Measurements from ENCODE around the gene USP7. TPM values are rescaled to one million over a fixed set of nuclear protein-coding genes. Genes with fewer than 3 reads are reported as not detected.

USP7 gene
- total RNA-seq, 4 donors from 2014 or later, result 62.5 to 109 (median 89.1) TPM

GRCh38 chr16:8900343-8900742 lies 63.4 kb downstream of the USP7 start:
- Histone ChIP-seq H3K4me1 (no peaks in the 10 kb centered on the region), H3K27ac (no peak overlapping the region), H3K4me3 (no peak overlapping the region), H3K27me3 (no peaks in the 10 kb centered on the region), H3K36me3 (peaks cover 29 to 100% (median 88%) of the 10 kb centered on the region in 3 donors), H3K9me3 (no peaks in the 10 kb centered on the region)
- intact Hi-C loops (cut with DNase I), result no loop called here
- 79 to 86% methylated on average over 5 of the region's 5 CpGs for WGBS, 2 donors
- TF ChIP-seq POLR2A (IDR thresholded peaks at IDR 0.05) (no peak), CTCF (IDR thresholded peaks at IDR 0.05) (no peak)
- no peak for DNase-seq

DNA sequence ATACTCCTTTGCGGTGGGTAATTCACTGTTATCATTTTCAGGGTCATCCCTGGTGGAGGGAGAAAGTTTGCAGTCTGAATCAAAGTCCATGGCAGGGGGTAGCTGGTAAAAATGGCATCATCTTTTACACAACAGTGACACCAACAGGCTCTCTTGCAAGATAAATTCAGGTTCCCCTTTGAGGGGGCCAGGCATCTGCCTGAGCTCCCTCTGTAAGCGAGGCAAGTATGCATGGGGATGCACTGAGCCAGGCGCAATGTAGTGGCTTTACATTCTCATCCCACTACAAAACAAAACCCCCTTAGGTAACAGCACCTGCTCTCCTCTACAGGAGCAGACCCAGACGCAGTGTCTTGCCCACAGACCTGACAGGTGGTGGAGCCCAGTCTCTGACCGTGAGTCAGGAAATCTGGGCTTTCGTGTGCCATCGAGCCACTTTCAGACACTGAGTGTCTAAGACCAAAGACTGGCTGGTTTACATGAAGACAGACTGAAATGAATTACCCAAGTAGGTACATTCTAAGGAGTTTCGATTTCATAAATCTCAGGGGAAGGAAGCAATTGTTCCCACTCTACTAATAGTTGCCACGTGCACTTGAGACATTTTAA lies 63.9 kb downstream of the USP7 start:
- Histone ChIP-seq H3K36me3 (peaks cover 34 to 100% (median 93%) of the 10 kb centered on the region in 3 donors), H3K4me3 (no peak overlapping the region), H3K9me3 (no peaks in the 10 kb centered on the region), H3K4me1 (no peaks in the 10 kb centered on the region), H3K27ac (no peak overlapping the region), H3K27me3 (no peaks in the 10 kb centered on the region)
- intact Hi-C loops (cut with DNase I), result no loop called here
- WGBS, 2 donors, result 84 to 88% methylated on average over 5 to 9 of the region's 9 CpGs
- no peak for TF ChIP-seq POLR2A (IDR thresholded peaks at IDR 0.05)
- no peak for TF ChIP-seq CTCF (IDR thresholded peaks at IDR 0.05)
- no peak for DNase-seq

GRCh38 chr16:8898660-8899318 lies 64.9 kb downstream of the USP7 start:
- intact Hi-C loops (cut with DNase I), result no loop called here
- 72 to 92% methylated on average over 3 of the region's 3 CpGs for WGBS, 2 donors
- TF ChIP-seq POLR2A (IDR thresholded peaks at IDR 0.05) (no peak), CTCF (IDR thresholded peaks at IDR 0.05) (no peak)
- no peaks in the 10 kb centered on the region for H3K27me3 ChIP-seq
- no peak overlapping the region for H3K4me3 ChIP-seq
- no peaks in the 10 kb centered on the region for H3K9me3 ChIP-seq
- no peaks in the 10 kb centered on the region for H3K4me1 ChIP-seq
- no peak overlapping the region for H3K27ac ChIP-seq
- peaks cover 37 to 100% (median 93%) of the 10 kb centered on the region in 3 donors for H3K36me3 ChIP-seq
- DNase-seq, result no peak

GRCh38 chr16:8894736-8895334 lies 68.9 kb downstream of the USP7 start:
- Histone ChIP-seq H3K27me3 (no peaks in the 10 kb centered on the region), H3K4me3 (no peak overlapping the region), H3K9me3 (no peaks in the 10 kb centered on the region), H3K4me1 (peaks cover 0 to 4% (median 0%) of the 10 kb centered on the region in 3 donors), H3K36me3 (peaks cover 29 to 100% (median 86%) of the 10 kb centered on the region in 3 donors), H3K27ac (no peak overlapping the region)
- no peak for DNase-seq
- intact Hi-C loops (cut with DNase I), result no loop called here
- WGBS, 2 donors, result 97% methylated on average over 14 to 17 of the region's 21 CpGs
- TF ChIP-seq CTCF (IDR thresholded peaks at IDR 0.05), result no peak

- Histone ChIP-seq H3K36me3 (peaks cover 34 to 100% (median 79%) of the 10 kb centered on the region in 3 donors), H3K27me3 (no peaks in the 10 kb centered on the region), H3K4me3 (no peak overlapping the region), H3K9me3 (no peaks in the 10 kb centered on the region), H3K27ac (no peak overlapping the region), H3K4me1 (peaks cover 0 to 7% (median 0%) of the 10 kb centered on the region in 3 donors)
- WGBS, 2 donors, result 83 to 89% methylated on average over 12 to 13 of the region's 14 CpGs
- DNase-seq, result no peak
- TF ChIP-seq POLR2A (IDR thresholded peaks at IDR 0.05) (no peak), CTCF (IDR thresholded peaks at IDR 0.05) (no peak)
- intact Hi-C loops (cut with DNase I), result no loop called here
Observed at GRCh38 chr16:8893976-8894690, 69.6 kb downstream of the USP7 start.

All from esophagus squamous epithelium (tissue), 5 donors.